NCI-H524 treated with DMSO at 0.1 percent for 48 hours (cell line): ENCODE results near the gene PADI1.

Source experiments
- DNase-seq: peaks from one replicate; lab custom pipeline; 2025; lab: John Stamatoyannopoulos, UW

Gene PADI1

GRCh38 chr1:17204546-17205440 is at the start of gene PADI1:
Gene PADI1, plus strand, starts transcription at chr1:17205128. Its CDS starts 90 bp downstream, at chr1:17205218.
- no peak for DNase-seq

- no peak for DNase-seq
These were observed 49.5 kb upstream of the PADI1 start for GRCh38 chr1:17155257-17155920.

- no peak for DNase-seq
These were observed 48.8 kb upstream of the PADI1 start for GRCh38 chr1:17156108-17156507.

GRCh38 chr1:17158961-17159360 is 46.0 kb upstream of the PADI1 start:
- DNase-seq, result no peak

- no peak for DNase-seq
These were observed 43.7 kb upstream of the PADI1 start for GRCh38 chr1:17161137-17161740.

GRCh38 chr1:17161926-17162800 is 42.8 kb upstream of the PADI1 start:
- no peak for DNase-seq

- DNase-seq, result no peak
These were observed 42.0 kb upstream of the PADI1 start for GRCh38 chr1:17162941-17163340.

- no peak for DNase-seq
These were observed 41.6 kb upstream of the PADI1 start for GRCh38 chr1:17163371-17163770.

GRCh38 chr1:17163789-17164666 is 40.9 kb upstream of the PADI1 start:
- DNase-seq, result no peak

GRCh38 chr1:17165823-17166222 is 39.1 kb upstream of the PADI1 start:
- DNase-seq, result no peak

- DNase-seq, result no peak
These were observed 37.7 kb upstream of the PADI1 start for GRCh38 chr1:17167041-17167785.

GRCh38 chr1:17167786-17168090 is 37.2 kb upstream of the PADI1 start:
- no peak for DNase-seq

- DNase-seq, result no peak
These were observed 36.6 kb upstream of the PADI1 start for GRCh38 chr1:17168091-17168876.

- no peak for DNase-seq
These were observed 34.4 kb upstream of the PADI1 start for GRCh38 chr1:17170571-17170970.

- DNase-seq, result no peak
These were observed 31.7 kb upstream of the PADI1 start for GRCh38 chr1:17173217-17173616.

- DNase-seq, result no peak
These were observed 28.4 kb upstream of the PADI1 start for GRCh38 chr1:17176306-17177061.

GRCh38 chr1:17177651-17178050 is 27.3 kb upstream of the PADI1 start:
- DNase-seq, result no peak

- no peak for DNase-seq
These were observed 23.0 kb upstream of the PADI1 start for GRCh38 chr1:17181781-17182464.
